GM12892 (cell line): Measurements from ENCODE around the gene WDTC1. TPM values are rescaled to one million over a fixed set of nuclear protein-coding genes. Genes with fewer than 3 reads are reported as not detected.
A peak's percentile ranks its signal among the peaks of the same experiment; 100 is the strongest.
"Not testable (repeated sequence)": the region's sequence is repeated elsewhere in the genome, so short reads cannot be mapped to it uniquely, and the experiment has no call there.

Source experiments
- DNase-seq: peaks from one replicate; pipeline ENCODE4 v3.0.0; 2011; ENCODE audit not compliant: insufficient read length
- FAIRE-seq: peaks from 2 replicates; lab custom pipeline; 2011; peaks lifted over from hg19 to GRCh38; lab: Jason Lieb, UNC
- POLR2A ChIP-seq: IDR thresholded peaks from 2 replicates; pipeline ENCODE4 v1.6.1; 2011; ENCODE audit warnings: low read depth, low read length, control low read depth
- POLR2AphosphoS5 ChIP-seq: IDR thresholded peaks from 2 replicates; pipeline ENCODE4 v1.6.1; 2011; ENCODE audit warnings: low read depth, low read length, control low read depth
- TAF1 ChIP-seq: IDR thresholded peaks from 2 replicates; pipeline ENCODE4 v1.6.1; 2011; ENCODE audit warnings: low read depth, mild to moderate bottlenecking, control low read depth, low read length, borderline replicate concordance
- polyA plus RNA-seq: library from polyadenylated mRNA; unstranded; fragments of >200 nt; gene quantifications from one replicate; pipeline ENCODE4 v1.2.1, GENCODE V29; 2012; ENCODE audit warnings: missing spikeins, inconsistent platforms; ENCODE audit not compliant: missing spikeins

Gene WDTC1, protein sequence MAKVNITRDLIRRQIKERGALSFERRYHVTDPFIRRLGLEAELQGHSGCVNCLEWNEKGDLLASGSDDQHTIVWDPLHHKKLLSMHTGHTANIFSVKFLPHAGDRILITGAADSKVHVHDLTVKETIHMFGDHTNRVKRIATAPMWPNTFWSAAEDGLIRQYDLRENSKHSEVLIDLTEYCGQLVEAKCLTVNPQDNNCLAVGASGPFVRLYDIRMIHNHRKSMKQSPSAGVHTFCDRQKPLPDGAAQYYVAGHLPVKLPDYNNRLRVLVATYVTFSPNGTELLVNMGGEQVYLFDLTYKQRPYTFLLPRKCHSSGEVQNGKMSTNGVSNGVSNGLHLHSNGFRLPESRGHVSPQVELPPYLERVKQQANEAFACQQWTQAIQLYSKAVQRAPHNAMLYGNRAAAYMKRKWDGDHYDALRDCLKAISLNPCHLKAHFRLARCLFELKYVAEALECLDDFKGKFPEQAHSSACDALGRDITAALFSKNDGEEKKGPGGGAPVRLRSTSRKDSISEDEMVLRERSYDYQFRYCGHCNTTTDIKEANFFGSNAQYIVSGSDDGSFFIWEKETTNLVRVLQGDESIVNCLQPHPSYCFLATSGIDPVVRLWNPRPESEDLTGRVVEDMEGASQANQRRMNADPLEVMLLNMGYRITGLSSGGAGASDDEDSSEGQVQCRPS
- 13.0 TPM for polyA plus RNA-seq

DNA sequence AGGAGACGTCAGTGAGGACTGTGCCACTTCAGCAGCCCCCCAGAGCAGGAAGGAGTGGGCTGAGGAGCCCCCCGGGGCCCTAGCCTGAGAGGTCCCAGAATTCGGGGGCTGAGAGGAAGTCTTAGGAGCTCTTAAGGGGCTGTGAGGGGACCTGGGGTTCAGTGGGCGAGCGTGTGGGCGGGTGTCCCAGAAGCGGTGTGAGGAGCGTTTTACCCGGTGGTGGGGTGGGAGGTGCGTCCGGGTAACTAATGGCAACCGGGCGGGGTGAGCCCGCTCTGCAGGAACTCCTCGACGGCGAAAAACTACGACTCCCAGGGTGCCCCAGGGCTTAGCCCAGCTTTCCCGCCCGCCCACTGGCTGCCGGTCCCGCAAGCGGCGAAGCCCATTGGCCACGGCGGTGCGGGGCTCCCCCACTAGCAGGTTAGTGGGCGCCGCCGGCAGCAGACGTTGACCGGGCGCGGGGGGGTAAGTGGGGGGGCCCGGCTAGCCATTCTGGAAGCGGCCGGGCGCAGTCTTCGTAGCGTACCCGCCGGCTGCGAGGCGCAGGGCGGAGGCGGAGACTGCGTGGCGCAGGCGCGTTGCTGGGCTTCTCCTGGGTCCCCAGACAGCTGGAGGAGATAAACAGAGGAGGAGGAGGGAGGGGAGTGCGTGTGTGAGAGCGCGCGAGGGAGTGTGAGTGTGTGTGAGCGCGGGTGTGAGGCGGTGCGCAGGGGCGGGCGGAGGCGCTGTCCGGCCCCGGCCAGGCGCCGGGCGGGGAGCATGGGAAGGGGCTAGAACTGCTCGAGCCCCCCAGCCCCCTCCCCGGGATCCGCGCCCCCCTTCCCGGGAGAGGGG lies at the start of gene WDTC1:
WDTC1 (plus strand) TSS at position 584 of the 834 bp plus-strand sequence. CDS start 26,423 bp downstream, outside the sequence.
- peak; percentile 98 for FAIRE-seq

DNA sequence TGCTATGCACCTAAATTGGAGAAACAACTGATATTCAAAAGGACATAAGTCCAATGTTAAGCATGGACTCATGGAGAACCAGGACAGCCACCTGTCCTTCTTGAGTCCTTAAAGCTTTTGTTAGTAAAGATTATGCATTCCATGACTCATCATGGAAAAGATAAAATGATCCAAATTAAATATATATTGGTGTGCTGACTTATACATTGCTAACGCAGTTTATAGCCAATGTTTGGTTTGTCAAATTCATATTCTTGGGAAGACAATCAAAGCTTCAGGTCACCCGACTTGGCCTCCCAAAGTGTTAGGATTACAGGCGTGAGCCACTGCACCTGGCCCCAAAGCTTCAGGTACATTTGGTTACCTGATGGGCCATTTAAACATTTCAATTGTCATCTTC lies 49.8 kb upstream of the WDTC1 start:
- not testable (repeated sequence) for FAIRE-seq, DNase-seq

More for the DNA sequence above, at the start of gene WDTC1:
- DNase-seq = peak; percentile 89
- TF ChIP-seq POLR2A = peak; percentile 22; the same call in 1 of the 2 replicates
- no peak for TF ChIP-seq TAF1

DNA sequence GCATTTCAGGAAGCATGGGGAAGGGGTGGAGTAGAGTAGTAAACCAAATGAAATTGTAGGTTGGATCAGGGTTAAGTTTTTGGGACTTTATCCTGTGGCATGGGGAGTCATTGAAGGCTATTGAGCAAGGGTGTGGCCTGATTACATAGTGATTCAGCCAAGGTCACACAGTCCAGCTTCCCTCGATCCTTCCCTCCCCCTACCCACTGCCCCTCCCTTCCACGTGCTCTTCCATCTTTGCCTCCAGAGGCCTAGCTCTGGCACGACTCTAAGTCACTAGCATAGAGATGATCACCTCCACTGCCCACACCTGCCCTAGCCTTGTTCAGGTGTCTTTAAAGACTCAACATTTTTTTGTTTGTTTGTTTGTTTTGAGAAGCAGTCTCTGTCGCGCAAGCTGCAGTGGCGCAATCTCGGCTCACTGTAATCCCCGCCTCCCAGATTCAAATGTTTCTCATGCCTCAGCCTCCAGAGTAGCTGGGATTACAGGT lies 42.3 kb upstream of the WDTC1 start:
- no peak for DNase-seq
- no peak for FAIRE-seq
- TF ChIP-seq POLR2AphosphoS5 = no peak
- TF ChIP-seq POLR2A = no peak
- TF ChIP-seq TAF1 = no peak

DNA sequence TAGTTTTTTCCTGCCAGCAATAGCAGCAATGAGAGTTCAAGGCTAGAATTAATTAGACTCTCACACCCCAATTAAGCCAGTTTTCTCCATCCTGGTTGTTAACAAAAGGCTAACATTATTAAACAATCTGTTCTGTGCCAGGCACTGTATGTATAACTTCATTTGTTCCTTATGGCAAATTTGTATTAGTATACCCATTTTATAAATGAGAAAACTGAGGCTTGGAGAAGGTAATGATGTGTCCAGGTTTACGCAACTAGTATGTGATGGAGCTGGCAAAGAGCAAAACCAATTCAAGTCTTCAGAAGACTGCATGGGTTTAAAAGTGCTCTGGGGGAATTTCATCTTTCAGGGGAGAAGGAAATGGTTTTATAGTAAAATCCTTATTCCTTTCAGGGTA lies 41.2 kb upstream of the WDTC1 start:
- no peak for FAIRE-seq
- no peak for DNase-seq
- TF ChIP-seq TAF1 = no peak
- no peak for TF ChIP-seq POLR2A
- no peak for TF ChIP-seq POLR2AphosphoS5

DNA sequence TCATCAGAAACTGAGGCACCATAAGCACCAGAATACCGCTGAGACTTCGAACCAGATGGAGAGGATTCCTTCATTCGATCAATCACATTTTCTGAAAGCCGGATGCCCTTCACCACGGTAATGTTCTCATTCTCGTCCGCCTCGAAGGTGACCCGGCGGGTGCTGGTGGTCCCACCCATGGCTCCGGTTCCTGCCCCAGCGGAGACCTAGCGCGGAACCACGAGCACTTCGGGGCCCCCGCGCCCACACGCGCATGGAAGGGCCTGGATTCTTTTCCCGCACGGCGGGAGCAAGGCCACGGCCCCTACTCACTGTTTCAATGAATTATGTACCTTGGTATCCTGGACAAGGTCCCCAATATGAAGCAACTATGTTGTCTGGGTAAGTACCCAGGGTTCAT lies 33.1 kb upstream of the WDTC1 start:
- DNase-seq (no peak), FAIRE-seq (peak; percentile 54)
- TF ChIP-seq TAF1 = no peak
- TF ChIP-seq POLR2A = no peak
- TF ChIP-seq POLR2AphosphoS5 = no peak

DNA sequence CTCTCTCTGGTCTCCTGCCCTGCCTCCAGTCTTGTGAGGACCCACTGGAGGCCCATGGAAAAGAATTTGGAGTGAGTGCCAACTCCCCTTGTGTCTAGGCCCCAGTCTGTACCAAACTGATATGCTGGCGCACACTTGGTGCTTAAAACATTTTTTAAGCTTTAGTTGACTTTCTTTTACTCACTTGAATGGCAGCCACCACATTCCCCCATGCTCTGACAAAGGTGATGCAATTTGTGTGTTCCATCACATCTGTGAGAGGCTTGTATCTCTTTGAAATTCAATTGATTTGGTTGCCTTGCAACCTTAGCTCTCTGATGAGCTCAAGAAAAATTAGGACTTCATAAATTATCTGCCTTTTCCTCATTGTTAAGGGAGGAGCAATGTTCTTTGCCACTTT lies 30.5 kb upstream of the WDTC1 start:
- TF ChIP-seq TAF1 (no peak), POLR2AphosphoS5 (no peak), POLR2A (no peak)
- DNase-seq = no peak
- FAIRE-seq = no peak

DNA sequence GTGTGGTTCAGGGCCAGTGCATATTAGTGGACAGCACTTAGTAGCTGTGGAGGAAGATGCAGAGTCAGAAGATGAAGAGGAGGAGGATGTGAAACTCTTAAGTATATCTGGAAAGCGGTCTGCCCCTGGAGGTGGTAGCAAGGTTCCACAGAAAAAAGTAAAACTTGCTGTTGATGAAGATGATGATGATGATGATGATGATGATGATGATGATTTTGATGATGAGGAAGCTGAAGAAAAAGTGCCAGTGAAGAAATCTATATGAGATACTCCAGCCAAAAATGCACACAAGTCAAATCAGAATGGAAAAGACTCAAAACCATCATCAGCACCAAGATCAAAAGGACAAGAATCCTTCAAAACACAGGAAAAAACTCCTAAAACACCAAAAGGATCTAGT lies 27.2 kb upstream of the WDTC1 start:
- FAIRE-seq, DNase-seq: not testable (repeated sequence)

DNA sequence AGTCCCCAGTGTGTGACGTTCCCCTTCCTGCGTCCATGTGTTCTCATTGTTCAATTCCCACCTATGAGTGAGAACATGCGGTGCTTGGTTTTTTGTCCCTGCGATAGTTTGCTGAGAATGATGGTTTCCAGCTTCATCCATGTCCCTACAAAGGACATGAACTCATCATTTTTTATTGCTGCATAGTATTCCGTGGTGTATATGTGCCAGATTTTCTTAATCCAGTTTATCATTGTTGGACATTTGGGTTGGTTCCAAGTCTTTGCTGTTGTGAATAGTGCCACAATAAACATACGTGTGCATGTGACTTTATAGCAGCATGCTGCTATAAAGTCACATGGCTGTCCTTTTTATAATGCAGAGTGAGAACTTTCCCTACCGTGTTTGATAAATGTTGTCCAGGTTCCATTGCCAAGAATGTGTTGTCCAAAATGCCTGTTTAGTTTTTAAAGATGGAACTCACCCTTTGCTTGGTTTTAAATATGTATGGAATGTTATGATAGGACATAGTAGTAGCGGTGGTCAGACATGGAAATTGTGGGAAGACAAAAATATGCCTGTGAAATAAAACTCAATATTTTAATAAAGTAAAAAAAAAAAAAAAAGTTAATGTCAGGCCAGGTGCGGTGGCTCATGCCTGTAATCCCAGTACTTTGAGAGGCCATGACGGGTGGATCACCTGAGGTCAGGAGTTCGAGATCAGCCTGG lies 26.1 kb upstream of the WDTC1 start:
- not testable (repeated sequence) for FAIRE-seq, DNase-seq

DNA sequence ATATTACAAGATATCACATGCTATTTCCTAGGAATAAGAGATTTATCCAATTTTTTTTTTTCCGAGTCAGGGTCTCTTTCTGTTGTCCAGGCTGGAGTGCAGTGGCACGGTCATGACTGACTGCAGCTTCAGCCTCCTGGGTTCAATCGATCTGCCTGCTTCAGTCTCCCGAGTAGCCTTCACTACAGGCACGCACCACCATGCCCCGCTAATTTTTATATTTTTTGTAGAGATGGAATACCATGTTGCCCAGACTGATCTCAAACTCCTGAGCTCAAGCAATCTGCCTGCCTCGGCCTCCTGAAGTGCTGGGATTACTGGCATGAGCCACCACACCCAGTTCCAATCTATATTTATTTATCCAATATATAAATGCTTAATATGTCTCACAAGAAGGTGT lies 18.0 kb upstream of the WDTC1 start:
- DNase-seq = no peak
- FAIRE-seq = no peak
- TF ChIP-seq POLR2AphosphoS5 (no peak), TAF1 (no peak), POLR2A (no peak)

DNA sequence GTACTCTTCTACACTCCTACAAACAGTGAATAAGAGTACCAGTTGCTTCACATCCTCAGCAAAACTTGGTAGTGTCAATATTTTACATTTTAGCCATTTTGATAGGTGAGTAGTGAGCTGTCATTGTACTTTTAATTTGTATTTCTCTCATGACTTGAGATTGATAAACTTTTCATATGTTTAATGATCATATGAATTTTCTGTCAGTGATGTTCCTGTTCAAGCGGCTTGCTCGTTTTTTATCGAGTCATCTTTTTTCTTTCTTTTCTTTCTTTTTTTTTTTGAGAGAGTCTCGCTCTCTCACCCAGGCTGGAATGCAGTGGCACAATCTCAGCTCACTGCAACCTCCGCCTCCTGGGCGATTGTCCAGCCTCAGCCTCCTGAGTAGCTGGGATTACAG lies 17.0 kb upstream of the WDTC1 start:
- TF ChIP-seq POLR2A (no peak), POLR2AphosphoS5 (no peak), TAF1 (no peak)
- DNase-seq (no peak), FAIRE-seq (no peak)

DNA sequence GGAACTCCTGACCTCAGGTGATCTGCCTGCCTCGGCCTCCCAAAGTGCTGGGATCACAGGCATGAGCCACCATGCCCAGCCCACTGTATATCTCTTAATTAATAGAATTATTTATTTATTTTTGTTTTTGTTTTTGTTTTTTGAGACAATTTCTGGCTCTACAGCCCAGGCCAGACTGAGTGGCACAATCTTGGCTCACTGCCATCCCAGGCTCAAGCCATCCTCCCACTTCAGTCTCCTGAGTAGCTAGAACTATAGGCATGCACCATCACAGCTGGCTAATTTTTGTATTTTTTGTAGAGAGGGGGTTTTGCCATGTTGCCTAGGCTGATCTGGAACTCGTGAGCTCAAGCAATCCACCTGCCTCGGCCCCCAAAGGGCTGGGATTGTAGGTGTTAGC lies 15.7 kb upstream of the WDTC1 start:
- no peak for TF ChIP-seq TAF1
- no peak for TF ChIP-seq POLR2AphosphoS5
- no peak for TF ChIP-seq POLR2A
- no peak for DNase-seq
- no peak for FAIRE-seq

DNA sequence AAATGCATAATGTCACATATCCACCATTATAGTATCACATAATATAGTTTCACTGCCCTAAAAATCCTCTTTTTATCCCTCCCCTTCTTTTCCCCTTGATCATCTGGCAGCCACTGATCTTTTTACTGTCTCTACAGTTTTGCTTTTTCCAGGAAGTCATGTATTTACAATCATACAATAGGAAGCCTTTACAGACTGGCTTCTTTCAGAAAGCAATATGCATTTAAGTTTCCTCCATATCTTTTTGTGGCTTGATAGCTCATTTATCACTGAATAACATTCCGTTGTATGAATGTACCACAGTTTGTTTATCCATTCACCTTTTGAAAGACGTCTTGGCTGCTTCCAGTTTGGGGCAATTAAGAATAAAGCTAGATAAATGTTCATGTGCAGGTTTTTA lies 14.3 kb upstream of the WDTC1 start:
- no peak for TF ChIP-seq POLR2A
- FAIRE-seq (no peak), DNase-seq (no peak)

DNA sequence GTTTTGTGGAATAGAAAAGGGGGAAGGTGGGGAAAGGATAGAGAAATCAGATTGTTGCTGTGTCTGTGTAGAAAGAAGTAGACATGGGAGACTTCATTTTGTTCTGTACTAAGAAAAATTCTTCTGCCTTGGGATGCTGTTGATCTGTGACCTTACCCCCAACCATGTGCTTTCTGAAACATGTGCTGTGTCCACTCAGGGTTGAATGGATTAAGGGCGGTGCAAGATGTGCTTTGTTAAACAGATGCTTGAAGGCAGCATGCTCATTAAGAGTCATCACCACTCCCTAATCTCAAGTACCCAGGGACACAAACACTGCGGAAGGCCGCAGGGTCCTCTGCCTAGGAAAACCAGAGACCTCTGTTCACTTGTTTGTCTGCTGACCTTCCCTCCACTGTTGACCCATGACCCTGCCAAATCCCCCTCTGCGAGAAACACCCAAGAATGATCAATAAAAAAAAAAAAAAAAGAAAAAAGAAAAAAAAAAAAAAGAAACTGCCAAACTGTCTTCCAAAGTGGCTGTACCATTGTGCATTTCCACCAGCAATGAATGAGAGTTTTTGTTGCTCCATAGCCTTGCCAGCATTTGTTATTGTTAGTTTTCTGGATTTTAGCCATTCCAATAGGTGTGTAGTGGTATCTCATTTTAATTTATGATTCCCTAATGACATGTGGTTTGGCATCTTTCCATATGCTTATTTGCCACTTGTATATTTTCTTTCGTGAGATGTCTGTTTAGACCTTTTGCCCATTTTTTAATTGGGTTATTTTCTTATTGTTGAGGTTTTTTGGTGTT lies 13.5 kb upstream of the WDTC1 start:
- not testable (repeated sequence) for FAIRE-seq, DNase-seq
